Neural cell (in vitro differentiated cells): Measurements from ENCODE around the gene LRRC27.

ENCODE experiments used
- EP300 ChIP-seq: fragments of 450-650 bp; conservative IDR thresholded peaks from 2 replicates; pipeline ENCODE4 v1.6.1; 2014; ENCODE audit warnings: antibody characterized with exemption, mild to moderate bottlenecking, moderate library complexity; ENCODE audit not compliant: poor library complexity, severe bottlenecking
- EZH2 ChIP-seq: fragments of 200-600, 300-800 bp; shearing (Covaris generic), sonication (generic); IDR thresholded peaks from 2 replicates; pipeline ENCODE4 v1.6.1; 2014; ENCODE audit warnings: antibody characterized with exemption, low read length, borderline replicate concordance, mild to moderate bottlenecking; ENCODE audit not compliant: insufficient read depth, poor library complexity, severe bottlenecking
- RAD21 ChIP-seq: fragments of 450-650 bp; conservative IDR thresholded peaks from 2 replicates; pipeline ENCODE4 v1.6.1; 2014; ENCODE audit warnings: antibody characterized with exemption, mild to moderate bottlenecking, moderate library complexity
- SMC3 ChIP-seq: fragments of 450-650 bp; conservative IDR thresholded peaks from 2 replicates; pipeline ENCODE4 v1.6.1; 2014; ENCODE audit warnings: antibody characterized with exemption, mild to moderate bottlenecking, moderate library complexity; ENCODE audit not compliant: poor library complexity
- TAF1 ChIP-seq: IDR thresholded peaks from 2 replicates; pipeline ENCODE4 v1.6.1; 2012; ENCODE audit warnings: low read depth
- TF ChIP-seq, protein P1 (sequence below): fragments of 450-650 bp; IDR thresholded peaks from 2 replicates; pipeline ENCODE4 v1.5.1; 2014; ENCODE audit warnings: antibody characterized with exemption, mild to moderate bottlenecking, moderate library complexity; ENCODE audit not compliant: poor library complexity, severe bottlenecking

DNA sequence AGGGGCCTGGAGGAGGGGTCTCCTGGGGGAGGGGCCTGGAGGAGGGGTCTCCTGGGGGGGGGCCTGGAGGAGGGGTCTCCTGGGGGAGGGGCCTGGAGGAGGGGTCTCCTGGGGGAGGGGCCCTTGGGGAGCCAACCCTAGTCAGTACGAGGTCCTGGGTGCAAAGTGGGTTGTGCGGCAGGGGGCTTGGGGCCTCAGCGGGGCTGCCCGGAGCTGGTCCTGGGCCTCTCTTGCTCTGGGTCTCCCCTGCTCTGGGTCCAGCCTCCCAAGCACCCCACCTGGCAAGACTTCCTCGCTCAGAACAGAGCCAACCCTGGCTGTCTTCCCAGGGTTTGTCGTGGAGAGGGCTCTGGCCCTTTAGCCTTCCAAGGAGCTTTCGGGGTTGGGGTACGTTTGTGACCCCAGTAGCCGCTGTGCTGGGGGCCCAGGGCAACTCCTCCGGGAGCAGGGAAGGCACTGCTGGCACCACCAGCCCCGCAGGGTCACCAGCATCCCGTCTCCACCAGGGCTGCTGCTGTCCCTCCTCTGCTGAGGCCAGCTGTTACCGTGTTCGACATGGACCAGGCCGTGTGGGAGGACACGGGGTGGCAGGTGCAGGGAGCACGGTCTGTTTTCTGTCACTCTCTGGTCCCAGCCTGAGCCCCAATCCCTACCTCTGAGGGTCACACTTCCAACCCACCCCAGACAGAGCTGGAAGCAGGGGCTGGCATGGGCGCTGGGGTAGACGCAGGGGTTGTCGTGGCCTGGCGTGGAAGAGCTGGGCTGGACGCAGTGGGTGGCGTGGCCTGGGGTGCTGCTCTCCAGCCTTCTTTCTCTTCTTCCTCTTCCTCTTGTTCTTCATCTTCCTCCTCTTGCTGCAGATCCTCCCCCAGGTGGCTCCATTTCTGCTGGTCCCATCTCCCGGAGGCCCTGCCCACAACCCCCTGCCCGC, 87.8 kb downstream of the LRRC27 start:
- TF ChIP-seq, protein P1, sequence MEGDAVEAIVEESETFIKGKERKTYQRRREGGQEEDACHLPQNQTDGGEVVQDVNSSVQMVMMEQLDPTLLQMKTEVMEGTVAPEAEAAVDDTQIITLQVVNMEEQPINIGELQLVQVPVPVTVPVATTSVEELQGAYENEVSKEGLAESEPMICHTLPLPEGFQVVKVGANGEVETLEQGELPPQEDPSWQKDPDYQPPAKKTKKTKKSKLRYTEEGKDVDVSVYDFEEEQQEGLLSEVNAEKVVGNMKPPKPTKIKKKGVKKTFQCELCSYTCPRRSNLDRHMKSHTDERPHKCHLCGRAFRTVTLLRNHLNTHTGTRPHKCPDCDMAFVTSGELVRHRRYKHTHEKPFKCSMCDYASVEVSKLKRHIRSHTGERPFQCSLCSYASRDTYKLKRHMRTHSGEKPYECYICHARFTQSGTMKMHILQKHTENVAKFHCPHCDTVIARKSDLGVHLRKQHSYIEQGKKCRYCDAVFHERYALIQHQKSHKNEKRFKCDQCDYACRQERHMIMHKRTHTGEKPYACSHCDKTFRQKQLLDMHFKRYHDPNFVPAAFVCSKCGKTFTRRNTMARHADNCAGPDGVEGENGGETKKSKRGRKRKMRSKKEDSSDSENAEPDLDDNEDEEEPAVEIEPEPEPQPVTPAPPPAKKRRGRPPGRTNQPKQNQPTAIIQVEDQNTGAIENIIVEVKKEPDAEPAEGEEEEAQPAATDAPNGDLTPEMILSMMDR, result no peak
- TF ChIP-seq RAD21 (no peak), TAF1 (no peak), EP300 (no peak), SMC3 (no peak), EZH2 (no peak)
